Activated CD4-positive, alpha-beta T cell treated with anti-CD3 and anti-CD28 coated beads, Interleukin-2, Interleukin-6, amounts not matched to agents 100 ng/mL and 50 ng/mL, durations not matched to agents 16 hours and 8 hours (primary cell): ENCODE data around the gene NCKAP1.
"Not testable (repeated sequence)": the region's sequence is repeated elsewhere in the genome, so short reads cannot be mapped to it uniquely, and the experiment has no call there.

ENCODE experiments used
- DNase-seq: peaks from one replicate; pipeline ENCODE4 v3.0.0-alpha.2; 2020

NCKAP1 gene

DNA sequence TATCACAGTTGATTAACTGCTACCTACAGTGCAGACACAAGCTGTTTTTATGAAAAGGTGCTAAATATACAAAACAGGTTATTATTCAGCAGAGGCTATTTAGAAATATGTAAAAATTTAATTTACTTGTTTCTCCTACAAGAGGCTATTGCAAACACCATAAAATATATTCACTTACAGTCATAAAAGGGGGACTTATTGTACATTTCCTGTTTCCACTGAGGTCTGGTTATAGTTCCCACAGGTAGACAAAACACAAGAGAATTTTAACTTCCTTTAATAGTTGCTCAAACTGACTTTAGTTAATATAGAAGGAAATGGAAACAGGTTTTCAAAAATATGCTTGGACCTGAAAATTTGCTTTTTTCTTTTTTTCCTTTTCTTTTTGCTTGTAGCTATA, 131.8 kb downstream of the NCKAP1 start:
- DNase-seq, result no peak

- peak; percentile 4 for DNase-seq
These were observed 133.4 kb downstream of the NCKAP1 start for GRCh38 chr2:182904844-182905243.

DNA sequence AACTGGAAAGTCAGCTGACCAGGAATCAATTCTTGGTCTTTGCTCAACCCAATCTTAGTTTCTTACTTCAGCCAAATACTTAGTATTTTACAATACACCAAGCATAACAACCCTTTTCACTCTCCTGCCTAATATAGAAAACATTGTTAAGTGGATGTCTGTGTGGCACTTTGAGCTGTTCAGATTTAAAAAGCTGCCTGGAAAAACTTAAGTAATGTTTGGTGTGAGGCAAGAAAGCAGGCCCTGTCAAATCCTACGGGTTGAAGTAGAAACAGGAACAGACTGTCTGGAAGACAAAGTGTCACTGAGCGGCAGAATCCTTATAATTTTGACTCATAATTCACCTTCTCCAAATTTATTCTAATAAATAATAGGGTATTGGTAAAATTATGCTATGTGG, 134.7 kb downstream of the NCKAP1 start:
- no peak for DNase-seq

DNA sequence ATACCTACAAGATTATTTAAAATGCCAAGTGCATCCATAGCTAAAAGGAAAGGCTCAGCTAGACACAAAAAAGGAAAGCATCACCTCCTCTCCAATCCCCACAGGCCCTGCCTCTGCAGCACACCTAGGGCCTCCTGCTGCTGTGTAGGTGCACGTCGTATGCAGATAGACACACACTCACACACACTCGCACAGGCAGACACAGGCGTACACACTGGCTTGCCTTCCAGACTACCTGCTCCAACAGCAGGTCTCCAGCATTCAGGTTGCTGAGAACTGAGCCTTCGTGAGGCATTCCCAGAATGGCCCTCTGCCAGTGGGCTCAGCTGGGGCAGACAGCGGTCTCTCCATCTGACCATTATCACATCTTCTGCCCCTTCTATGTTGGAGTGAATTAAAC, 136.5 kb downstream of the NCKAP1 start:
- no peak for DNase-seq

DNA sequence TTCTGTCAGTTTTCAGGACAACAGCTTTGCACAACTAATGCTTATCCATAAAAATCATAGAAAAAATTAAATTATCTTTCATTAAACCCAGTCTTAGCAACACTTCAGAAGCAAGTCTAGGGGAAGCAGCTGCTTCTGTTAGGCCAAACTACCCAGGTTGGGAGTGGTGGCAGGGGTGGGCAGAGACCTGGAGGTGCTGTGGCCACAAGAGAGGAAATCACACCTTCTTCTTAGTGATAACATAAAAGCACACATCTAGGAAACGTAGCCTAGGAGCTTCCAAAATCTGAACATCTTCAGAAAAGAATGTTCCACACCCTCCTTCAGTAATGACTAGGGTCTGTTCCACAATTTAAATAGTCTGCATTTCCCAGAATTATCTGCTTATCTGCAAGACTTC, 139.5 kb downstream of the NCKAP1 start:
- no peak for DNase-seq

- DNase-seq, result no peak
These were observed 141.1 kb downstream of the NCKAP1 start for GRCh38 chr2:182897137-182897536.

- DNase-seq, result no peak
These were observed 142.5 kb downstream of the NCKAP1 start for GRCh38 chr2:182895798-182896197.

DNA sequence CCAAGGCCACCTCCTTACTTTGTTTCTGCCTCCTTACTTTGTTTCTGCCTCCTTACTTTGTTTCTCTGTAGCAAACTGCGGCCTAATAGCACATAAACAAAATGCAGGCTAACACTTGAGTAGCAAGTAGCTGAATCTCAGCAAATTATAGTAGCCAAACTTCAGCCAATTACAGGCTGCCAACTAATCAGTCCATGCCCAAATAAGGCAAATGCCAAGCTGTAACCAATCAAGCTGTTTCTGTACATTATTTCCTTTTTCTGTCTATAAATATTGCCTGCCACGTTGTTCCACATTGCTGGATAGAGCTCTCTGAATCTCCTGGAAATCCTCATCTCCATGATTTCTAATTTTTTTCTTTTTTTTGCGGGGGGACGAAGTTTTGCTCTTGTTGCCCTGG, 143.1 kb downstream of the NCKAP1 start:
- DNase-seq, result no peak

- no peak for DNase-seq
These were observed 144.1 kb downstream of the NCKAP1 start for GRCh38 chr2:182894174-182894573.

- DNase-seq, result no peak
These were observed 144.6 kb downstream of the NCKAP1 start for GRCh38 chr2:182893666-182894065.

DNA sequence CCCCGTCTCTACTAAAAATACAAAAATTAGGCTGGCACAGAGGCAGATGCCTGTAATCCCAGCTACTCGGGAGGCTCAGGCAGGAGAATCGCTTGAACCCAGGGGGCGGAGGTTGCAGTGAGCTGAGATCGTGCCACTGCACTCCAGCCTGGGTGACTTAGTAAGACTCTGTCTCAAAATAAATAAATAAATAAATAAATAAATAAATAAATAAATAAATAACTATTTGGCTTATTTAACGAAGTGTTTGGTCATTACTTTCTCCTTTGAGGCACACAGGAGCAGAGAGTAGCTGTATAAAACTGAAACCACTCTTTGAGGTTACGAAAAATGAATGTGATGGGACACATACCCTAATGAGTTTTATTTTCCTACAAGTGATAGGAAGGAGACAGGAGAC, 145.2 kb downstream of the NCKAP1 start:
- DNase-seq, result not testable (repeated sequence)

GRCh38 chr2:182891611-182892010, 146.6 kb downstream of the NCKAP1 start:
- DNase-seq, result no peak

GRCh38 chr2:182890773-182891378, 147.4 kb downstream of the NCKAP1 start:
- DNase-seq, result no peak

- DNase-seq, result no peak
These were observed 148.0 kb downstream of the NCKAP1 start for GRCh38 chr2:182890305-182890704.

DNA sequence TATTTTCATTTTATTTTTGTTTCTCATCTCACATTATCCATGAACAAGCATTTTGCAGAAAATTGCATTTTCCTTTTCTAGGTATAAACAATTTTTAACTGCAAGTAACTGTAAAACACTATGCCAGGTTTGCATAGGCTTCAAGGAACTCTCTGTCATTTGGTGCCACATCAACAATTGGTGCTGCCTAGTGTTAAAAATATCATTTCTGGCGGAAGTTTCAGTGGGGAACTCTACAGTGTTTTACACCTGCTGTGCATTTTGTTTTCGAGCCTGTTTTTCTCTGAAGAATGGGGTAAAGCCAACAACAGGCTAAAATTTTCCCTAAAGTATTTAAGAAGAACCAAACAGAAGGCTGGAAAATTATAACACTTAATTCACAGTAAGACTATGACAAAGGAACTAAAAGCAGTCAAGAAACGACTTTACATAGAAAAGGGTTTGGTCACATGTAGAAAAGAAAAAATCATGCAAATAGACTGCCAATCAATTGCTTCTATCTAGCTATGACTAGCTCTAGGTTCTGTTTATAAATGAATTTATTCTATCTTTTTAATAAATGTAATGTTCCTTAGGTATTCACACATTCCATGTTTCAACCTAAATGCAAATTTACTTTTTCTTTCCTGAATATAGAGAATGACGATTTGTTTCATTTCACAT, 150.4 kb downstream of the NCKAP1 start:
- DNase-seq, result no peak

DNA sequence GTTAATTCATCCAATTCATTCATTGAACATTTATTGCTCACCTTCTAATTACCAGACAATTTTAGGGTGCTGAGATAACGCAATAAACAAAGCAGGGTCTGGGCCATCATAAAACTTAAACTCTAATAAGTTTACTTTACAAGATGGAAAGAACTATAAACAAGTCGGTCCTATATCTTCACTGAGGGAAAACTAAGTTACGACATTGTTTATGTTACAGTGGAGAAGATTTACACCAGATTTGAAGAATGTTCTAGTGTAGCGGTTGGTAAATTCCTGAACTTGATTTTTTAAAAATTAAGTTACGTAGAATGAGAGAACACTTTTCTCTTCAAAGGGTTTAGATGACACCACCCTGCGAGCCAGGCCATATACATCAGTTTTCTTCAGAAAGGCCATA, 151.2 kb downstream of the NCKAP1 start:
- DNase-seq, result no peak

- no peak for DNase-seq
These were observed 152.5 kb downstream of the NCKAP1 start for GRCh38 chr2:182885771-182886170.

GRCh38 chr2:182883451-182883850, 154.8 kb downstream of the NCKAP1 start:
- no peak for DNase-seq

- DNase-seq, result not testable (repeated sequence)
These were observed 158.2 kb downstream of the NCKAP1 start for GRCh38 chr2:182880100-182880499.

GRCh38 chr2:182876653-182877052, 161.6 kb downstream of the NCKAP1 start:
- DNase-seq, result not testable (repeated sequence)

GRCh38 chr2:182870227-182870626, 168.0 kb downstream of the NCKAP1 start:
- peak; percentile 20 for DNase-seq

- DNase-seq, result no peak
These were observed 170.0 kb downstream of the NCKAP1 start for GRCh38 chr2:182868054-182868796.

- DNase-seq, result no peak
These were observed 170.7 kb downstream of the NCKAP1 start for GRCh38 chr2:182867426-182868053.
